ENCODE results near the gene GLDN. TPM values are rescaled to one million over a fixed set of nuclear protein-coding genes. Genes with fewer than 3 reads are reported as not detected.

The GLDN gene
- total RNA-seq, 1 experiment from 2014 or later: 0.57 TPM

DNA sequence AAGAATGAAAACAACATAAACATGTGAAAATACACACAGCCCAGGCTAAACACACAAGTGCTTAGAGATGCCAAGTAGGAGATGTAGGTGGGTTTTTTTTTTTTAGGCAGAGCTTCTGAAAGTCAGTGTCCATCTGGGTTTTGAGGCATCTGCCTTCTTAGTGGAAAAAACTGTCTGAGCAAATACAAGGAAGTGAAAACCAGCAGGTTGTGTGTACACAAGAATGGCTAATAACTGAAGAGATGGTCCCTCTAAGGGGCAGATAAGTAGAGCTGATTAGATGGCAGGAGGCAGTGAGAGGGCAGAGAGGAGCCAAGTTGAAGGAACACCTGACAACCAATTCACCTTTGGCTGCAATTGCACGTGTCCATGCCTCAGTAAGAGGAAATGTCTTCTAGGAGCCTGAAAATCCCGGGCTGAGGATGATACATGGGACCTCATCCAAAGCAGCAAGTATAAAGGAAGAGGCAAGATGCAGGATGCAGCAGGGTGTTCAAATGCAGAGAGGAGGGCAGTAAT lies 37.9 kb upstream of the GLDN start:
- POLR2A ChIA-PET: interaction anchor here (0.5 kb wide), 1 partner anchor 20 kb away, joined by 5 read pairs; no protein-coding TSS in a partner anchor
- in situ Hi-C loops (cut with HindIII; ENCODE audit: low pct_unique_long_range_greater_than_20kb, low sequenced_read_pairs): no loop called here

DNA sequence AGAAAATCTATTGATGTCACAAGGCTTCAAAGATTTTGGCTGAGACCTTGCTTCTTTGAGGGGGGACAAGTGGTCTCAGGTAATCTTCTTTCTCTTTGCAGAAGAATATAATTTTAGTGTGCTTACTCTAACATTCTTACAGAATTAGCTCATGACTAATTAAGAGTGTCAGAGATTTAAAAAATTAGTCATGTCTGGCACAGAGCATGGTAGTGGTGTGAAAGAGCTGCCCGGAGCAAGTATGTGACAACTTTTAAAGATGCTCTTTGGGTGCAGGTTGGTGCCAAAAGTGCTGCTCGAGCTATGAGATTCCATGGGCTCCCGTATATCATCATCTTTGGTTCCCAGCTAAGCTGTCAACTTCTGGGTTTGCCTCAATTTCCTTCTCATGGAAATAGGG lies 34.1 kb upstream of the GLDN start:
- H3K4me3 ChIP-seq (ENCODE audit: low read depth in 2 of 2, low read length in 2 of 2): no peak overlapping the region
- no peak overlapping the region for H3K27ac ChIP-seq (ENCODE audit: low read length)
- H3K9me3 ChIP-seq (ENCODE audit: control insufficient read depth, insufficient read depth, low read depth, low read length): no peaks in the 10 kb centered on the region
- ChIA-PET CTCF (no interaction called here), POLR2A (no interaction called here)
- no TSS peak for BruUV-seq (replicated peaks)
- peaks cover 8% of the 10 kb centered on the region for H3K27me3 ChIP-seq (ENCODE audit: control insufficient read depth, insufficient read depth, low read length)
- no peak for DNase-seq (ENCODE audit: low read depth, low spot score)
- in situ Hi-C loops (cut with HindIII; ENCODE audit: low pct_unique_long_range_greater_than_20kb, low sequenced_read_pairs): no loop called here
- intact Hi-C loops (cut with micrococcal nuclease; ENCODE audit: unreplicated experiment): no loop called here
- H3K4me1 ChIP-seq (ENCODE audit: control insufficient read depth, insufficient read depth, low read length): no peaks in the 10 kb centered on the region
- ATAC-seq: no peak
- TF ChIP-seq, protein P1, sequence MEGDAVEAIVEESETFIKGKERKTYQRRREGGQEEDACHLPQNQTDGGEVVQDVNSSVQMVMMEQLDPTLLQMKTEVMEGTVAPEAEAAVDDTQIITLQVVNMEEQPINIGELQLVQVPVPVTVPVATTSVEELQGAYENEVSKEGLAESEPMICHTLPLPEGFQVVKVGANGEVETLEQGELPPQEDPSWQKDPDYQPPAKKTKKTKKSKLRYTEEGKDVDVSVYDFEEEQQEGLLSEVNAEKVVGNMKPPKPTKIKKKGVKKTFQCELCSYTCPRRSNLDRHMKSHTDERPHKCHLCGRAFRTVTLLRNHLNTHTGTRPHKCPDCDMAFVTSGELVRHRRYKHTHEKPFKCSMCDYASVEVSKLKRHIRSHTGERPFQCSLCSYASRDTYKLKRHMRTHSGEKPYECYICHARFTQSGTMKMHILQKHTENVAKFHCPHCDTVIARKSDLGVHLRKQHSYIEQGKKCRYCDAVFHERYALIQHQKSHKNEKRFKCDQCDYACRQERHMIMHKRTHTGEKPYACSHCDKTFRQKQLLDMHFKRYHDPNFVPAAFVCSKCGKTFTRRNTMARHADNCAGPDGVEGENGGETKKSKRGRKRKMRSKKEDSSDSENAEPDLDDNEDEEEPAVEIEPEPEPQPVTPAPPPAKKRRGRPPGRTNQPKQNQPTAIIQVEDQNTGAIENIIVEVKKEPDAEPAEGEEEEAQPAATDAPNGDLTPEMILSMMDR (IDR thresholded peaks at IDR 0.05): no peak
- TF ChIP-seq, protein P2, sequence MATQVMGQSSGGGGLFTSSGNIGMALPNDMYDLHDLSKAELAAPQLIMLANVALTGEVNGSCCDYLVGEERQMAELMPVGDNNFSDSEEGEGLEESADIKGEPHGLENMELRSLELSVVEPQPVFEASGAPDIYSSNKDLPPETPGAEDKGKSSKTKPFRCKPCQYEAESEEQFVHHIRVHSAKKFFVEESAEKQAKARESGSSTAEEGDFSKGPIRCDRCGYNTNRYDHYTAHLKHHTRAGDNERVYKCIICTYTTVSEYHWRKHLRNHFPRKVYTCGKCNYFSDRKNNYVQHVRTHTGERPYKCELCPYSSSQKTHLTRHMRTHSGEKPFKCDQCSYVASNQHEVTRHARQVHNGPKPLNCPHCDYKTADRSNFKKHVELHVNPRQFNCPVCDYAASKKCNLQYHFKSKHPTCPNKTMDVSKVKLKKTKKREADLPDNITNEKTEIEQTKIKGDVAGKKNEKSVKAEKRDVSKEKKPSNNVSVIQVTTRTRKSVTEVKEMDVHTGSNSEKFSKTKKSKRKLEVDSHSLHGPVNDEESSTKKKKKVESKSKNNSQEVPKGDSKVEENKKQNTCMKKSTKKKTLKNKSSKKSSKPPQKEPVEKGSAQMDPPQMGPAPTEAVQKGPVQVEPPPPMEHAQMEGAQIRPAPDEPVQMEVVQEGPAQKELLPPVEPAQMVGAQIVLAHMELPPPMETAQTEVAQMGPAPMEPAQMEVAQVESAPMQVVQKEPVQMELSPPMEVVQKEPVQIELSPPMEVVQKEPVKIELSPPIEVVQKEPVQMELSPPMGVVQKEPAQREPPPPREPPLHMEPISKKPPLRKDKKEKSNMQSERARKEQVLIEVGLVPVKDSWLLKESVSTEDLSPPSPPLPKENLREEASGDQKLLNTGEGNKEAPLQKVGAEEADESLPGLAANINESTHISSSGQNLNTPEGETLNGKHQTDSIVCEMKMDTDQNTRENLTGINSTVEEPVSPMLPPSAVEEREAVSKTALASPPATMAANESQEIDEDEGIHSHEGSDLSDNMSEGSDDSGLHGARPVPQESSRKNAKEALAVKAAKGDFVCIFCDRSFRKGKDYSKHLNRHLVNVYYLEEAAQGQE (IDR thresholded peaks at IDR 0.05; ENCODE audit: insufficient read depth in 1 of 2, low read depth in 2 of 2, low read length in 1 of 2): no peak
- TF ChIP-seq POLR2AphosphoS5 (IDR thresholded peaks at IDR 0.05; ENCODE audit: low read depth, low read length) (no peak), SIN3A (IDR thresholded peaks at IDR 0.05; ENCODE audit: borderline replicate concordance, insufficient read depth, low read depth, low read length) (no peak), TCF7L2 (IDR thresholded peaks at IDR 0.05; ENCODE audit: low read depth, low read length) (no peak)
- no peaks in the 10 kb centered on the region for H3K36me3 ChIP-seq (ENCODE audit: control insufficient read depth, insufficient read depth, low read length)

More for the DNA sequence above, 37.9 kb upstream of the GLDN start:
- BruUV-seq (replicated peaks): no TSS peak
- CTCF ChIA-PET: no interaction called here
- intact Hi-C loops (cut with micrococcal nuclease; ENCODE audit: unreplicated experiment): no loop called here
- Histone ChIP-seq H3K27ac (ENCODE audit: low read length) (no peak overlapping the region), H3K4me1 (ENCODE audit: control insufficient read depth, insufficient read depth, low read length) (no peaks in the 10 kb centered on the region), H3K36me3 (ENCODE audit: control insufficient read depth, insufficient read depth, low read length) (no peaks in the 10 kb centered on the region), H3K27me3 (ENCODE audit: control insufficient read depth, insufficient read depth, low read length) (peaks cover 8% of the 10 kb centered on the region), H3K4me3 (ENCODE audit: low read depth in 2 of 2, low read length in 2 of 2) (no peak overlapping the region), H3K9me3 (ENCODE audit: control insufficient read depth, insufficient read depth, low read depth, low read length) (no peaks in the 10 kb centered on the region)
- DNase-seq (ENCODE audit: low read depth, low spot score) (no peak), ATAC-seq (no peak)
- no peak for TF ChIP-seq POLR2AphosphoS5 (IDR thresholded peaks at IDR 0.05; ENCODE audit: low read depth, low read length)
- TF ChIP-seq SIN3A (IDR thresholded peaks at IDR 0.05; ENCODE audit: borderline replicate concordance, insufficient read depth, low read depth, low read length): no peak
- TF ChIP-seq, protein P2 (IDR thresholded peaks at IDR 0.05; ENCODE audit: insufficient read depth in 1 of 2, low read depth in 2 of 2, low read length in 1 of 2): no peak
- no peak for TF ChIP-seq TCF7L2 (IDR thresholded peaks at IDR 0.05; ENCODE audit: low read depth, low read length)
- TF ChIP-seq, protein P1 (IDR thresholded peaks at IDR 0.05): no peak
